ENCODE data around the gene PTPRZ1.

DNA sequence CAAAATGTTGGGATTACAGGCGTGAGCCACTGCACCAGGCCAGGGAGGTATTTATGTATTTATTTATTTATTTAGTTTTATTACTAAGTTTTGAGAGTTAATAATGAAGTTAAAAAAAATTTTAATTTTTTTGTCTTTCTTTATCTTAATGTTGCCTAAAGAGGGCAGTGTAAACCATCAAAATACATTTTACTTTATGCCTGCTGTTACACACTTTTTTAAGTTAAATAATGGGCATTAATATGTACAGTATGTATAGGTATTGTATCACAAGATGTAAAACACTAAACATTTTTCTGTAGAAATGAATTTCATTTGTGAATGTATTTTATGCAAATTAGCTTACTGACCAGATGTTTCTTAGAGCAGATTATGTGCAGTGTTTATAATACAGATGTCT lies 141.7 kb downstream of the PTPRZ1 start:
- TF ChIP-seq, protein P1, sequence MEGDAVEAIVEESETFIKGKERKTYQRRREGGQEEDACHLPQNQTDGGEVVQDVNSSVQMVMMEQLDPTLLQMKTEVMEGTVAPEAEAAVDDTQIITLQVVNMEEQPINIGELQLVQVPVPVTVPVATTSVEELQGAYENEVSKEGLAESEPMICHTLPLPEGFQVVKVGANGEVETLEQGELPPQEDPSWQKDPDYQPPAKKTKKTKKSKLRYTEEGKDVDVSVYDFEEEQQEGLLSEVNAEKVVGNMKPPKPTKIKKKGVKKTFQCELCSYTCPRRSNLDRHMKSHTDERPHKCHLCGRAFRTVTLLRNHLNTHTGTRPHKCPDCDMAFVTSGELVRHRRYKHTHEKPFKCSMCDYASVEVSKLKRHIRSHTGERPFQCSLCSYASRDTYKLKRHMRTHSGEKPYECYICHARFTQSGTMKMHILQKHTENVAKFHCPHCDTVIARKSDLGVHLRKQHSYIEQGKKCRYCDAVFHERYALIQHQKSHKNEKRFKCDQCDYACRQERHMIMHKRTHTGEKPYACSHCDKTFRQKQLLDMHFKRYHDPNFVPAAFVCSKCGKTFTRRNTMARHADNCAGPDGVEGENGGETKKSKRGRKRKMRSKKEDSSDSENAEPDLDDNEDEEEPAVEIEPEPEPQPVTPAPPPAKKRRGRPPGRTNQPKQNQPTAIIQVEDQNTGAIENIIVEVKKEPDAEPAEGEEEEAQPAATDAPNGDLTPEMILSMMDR (conservative IDR thresholded peaks at IDR 0.05 in 1 of 2, IDR thresholded peaks at IDR 0.05 in 1 of 2; ENCODE audit: extremely low read depth in 1 of 2, insufficient read depth in 1 of 2, low read depth in 1 of 2, low read length in 2 of 2) = no peak
- no peak for TF ChIP-seq EZH2 (IDR thresholded peaks at IDR 0.05; ENCODE audit: borderline replicate concordance, low read length)

Measured in mammary epithelial cell (primary cell).